ENCODE results near the gene NOC4L. TPM values are rescaled to one million over a fixed set of nuclear protein-coding genes. Genes with fewer than 3 reads are reported as not detected.

Gene NOC4L
- total and polyA plus RNA-seq, 10 donors, result 8.3 to 38.6 (median 16.4) TPM

DNA sequence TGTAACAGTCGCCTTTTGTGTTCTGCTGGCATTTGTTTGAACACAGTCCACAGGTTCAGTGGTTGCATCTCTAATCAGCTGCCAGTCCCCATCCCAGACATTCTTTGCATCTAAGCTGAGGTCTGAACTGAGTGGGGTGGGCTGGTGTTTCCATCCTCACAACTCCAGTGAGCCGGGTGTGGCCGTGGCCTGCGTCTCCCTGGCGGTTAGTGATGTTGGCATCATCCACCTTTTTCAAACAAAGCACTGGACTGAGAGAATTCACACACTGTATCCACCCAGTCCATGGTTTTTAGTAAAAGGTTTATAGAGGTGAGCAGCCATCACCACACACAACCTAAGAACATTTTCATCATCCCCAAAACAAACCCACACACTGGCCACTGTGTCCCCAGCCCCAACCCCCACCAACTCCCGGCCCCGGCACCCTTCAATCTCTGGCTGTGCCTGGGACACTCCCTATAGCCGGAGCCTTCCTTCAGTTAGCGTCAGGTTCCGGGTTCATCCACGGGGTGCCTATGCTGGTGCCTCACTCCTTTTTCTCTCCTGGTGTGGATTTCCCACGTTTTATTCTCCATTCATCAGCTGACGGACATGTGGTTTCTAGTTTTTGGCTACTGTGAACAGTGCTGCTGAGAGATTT is 6.7 kb upstream of the NOC4L start:
- Histone ChIP-seq H3K4me3 (no peak overlapping the region), H3K9me3 (no peaks in the 10 kb centered on the region), H3K4me1 (peaks cover 2 to 11% (median 8%) of the 10 kb centered on the region in 6 donors), H3K27ac (no peak overlapping the region), H3K27me3 (replicated peaks in 1 of 7) (no peaks in the 10 kb centered on the region), H3K36me3 (peaks cover 0 to 52% (median 43%) of the 10 kb centered on the region in 6 donors)
- intact Hi-C loops (cut with DNase I; ENCODE audit: low total_unique reads), result no loop called here
- no peak for DNase-seq
- WGBS, 5 donors, result 85 to 93% (median 87%) methylated on average over 13 of the region's 13 CpGs
- TF ChIP-seq CTCF (IDR thresholded peaks at IDR 0.05 in 8 of 11, conservative IDR thresholded peaks at IDR 0.05 in 3 of 11) (no peak), POLR2A (IDR thresholded peaks at IDR 0.05) (no peak)

GRCh38 chr12:132138941-132139871 is 5.1 kb upstream of the NOC4L start:
- whole genome bisulfite sequencing, 5 donors, result 91 to 95% (median 93%) methylated on average over 30 to 34 of the region's 34 CpGs
- Histone ChIP-seq H3K4me1 (peaks cover 13 to 22% (median 19%) of the 10 kb centered on the region in 6 donors), H3K9me3 (no peaks in the 10 kb centered on the region), H3K27ac (no peak overlapping the region), H3K4me3 (no peak overlapping the region), H3K27me3 (replicated peaks in 1 of 7) (no peaks in the 10 kb centered on the region), H3K36me3 (peaks cover 0 to 53% (median 43%) of the 10 kb centered on the region in 6 donors)
- intact Hi-C loops (cut with DNase I; ENCODE audit: low total_unique reads), result no loop called here
- TF ChIP-seq POLR2A (IDR thresholded peaks at IDR 0.05) (no peak), POLR2AphosphoS5 (IDR thresholded peaks at IDR 0.05) (peak in 1 of 3 donors; percentile 38)
- DNase-seq, result no peak

DNA sequence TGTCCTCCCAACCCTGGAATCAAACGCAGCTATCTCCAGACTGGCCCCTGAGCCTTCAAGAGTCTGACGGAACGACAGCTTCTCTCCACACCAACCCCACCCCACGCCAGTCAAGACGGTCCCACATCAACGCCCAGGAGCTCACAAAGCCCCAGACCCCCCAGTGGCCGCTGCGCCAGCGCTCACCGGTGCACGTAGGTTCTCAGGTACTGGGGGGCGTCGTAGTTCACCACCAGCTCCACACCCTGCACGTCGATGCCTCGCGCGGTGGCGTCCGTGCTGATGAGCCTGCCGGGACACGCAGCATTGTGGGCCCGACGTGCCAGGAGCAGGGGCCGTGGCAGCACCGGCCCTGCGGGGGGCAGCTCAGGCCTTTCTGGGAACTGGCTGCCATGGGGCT is 4.3 kb upstream of the NOC4L start:
- peaks cover 0 to 53% (median 43%) of the 10 kb centered on the region in 6 donors for H3K36me3 ChIP-seq
- no peak for TF ChIP-seq CTCF (IDR thresholded peaks at IDR 0.05 in 8 of 11, conservative IDR thresholded peaks at IDR 0.05 in 3 of 11)
- no peak for TF ChIP-seq POLR2AphosphoS5 (IDR thresholded peaks at IDR 0.05)
- TF ChIP-seq POLR2A (IDR thresholded peaks at IDR 0.05), result no peak
- 94 to 96% (median 95%) methylated on average over 19 to 27 of the region's 27 CpGs for WGBS, 5 donors
- intact Hi-C loops (cut with DNase I; ENCODE audit: low total_unique reads), result no loop called here
- no peak overlapping the region for H3K27ac ChIP-seq
- no peak for DNase-seq
- peaks cover 14 to 27% (median 23%) of the 10 kb centered on the region in 6 donors for H3K4me1 ChIP-seq
- H3K9me3 ChIP-seq, result no peaks in the 10 kb centered on the region
- H3K4me3 ChIP-seq, result no peak overlapping the region
- H3K27me3 ChIP-seq (replicated peaks in 1 of 7), result no peaks in the 10 kb centered on the region

DNA sequence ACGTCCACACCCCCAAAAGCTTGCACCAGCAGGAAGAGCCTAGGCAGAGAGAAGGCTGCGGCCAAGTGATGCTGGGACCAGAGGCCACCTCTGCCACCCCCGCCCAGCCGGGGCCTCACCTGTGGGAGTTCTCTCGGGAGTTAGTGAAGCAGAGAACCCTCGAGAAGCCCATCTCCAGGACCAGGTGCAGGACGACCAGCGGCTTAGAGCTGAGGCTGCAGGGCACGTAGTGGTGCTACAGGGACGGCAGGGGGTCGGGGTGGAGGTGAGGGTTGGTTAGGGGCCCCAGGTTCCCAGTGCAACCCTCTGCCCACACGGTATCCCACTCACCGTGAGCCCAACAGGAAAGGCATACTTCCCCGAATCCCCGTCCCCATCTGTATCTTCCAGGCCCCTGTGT is 3.8 kb upstream of the NOC4L start:
- WGBS, 5 donors, result 85 to 91% (median 87%) methylated on average over 5 to 15 of the region's 15 CpGs
- DNase-seq, result peak; percentile 72
- TF ChIP-seq POLR2A (IDR thresholded peaks at IDR 0.05) (no peak), POLR2AphosphoS5 (IDR thresholded peaks at IDR 0.05) (no peak), CTCF (IDR thresholded peaks at IDR 0.05 in 8 of 11, conservative IDR thresholded peaks at IDR 0.05 in 3 of 11) (no peak)

More for the DNA sequence above, 3.8 kb upstream of the NOC4L start:
- H3K36me3 ChIP-seq, result peaks cover 0 to 53% (median 43%) of the 10 kb centered on the region in 6 donors
- no peak overlapping the region for H3K27ac ChIP-seq
- intact Hi-C loops (cut with DNase I; ENCODE audit: low total_unique reads), result no loop called here
- H3K9me3 ChIP-seq, result no peaks in the 10 kb centered on the region
- H3K27me3 ChIP-seq (replicated peaks in 1 of 7), result no peaks in the 10 kb centered on the region
- peaks cover 20 to 33% (median 29%) of the 10 kb centered on the region in 6 donors for H3K4me1 ChIP-seq
- no peak overlapping the region for H3K4me3 ChIP-seq

Measured in spleen (tissue), 11 donors.